ENCODE measurements around the gene FUT2.

DNA sequence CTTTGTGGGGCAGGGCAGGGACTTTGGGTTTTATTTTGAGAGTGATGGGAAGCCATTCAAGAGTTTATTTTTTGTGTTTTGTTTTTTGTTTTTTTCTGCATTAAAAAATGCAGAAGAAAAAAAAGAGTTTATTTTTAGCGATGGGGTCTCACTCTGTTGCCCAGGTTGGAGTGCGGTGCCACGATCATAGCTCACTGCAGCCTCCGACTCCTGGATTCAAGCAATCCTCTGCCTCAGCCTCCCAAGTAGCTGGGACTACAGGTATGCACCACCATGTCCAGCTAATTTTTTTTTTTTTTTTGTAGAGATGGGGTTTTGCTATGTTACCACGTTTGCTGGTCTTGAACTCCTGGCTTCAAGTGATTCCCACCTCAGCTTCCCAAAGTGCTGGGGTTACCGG lies 37.3 kb upstream of the FUT2 start:
- TF ChIP-seq POLR2A (IDR thresholded peaks at IDR 0.05; ENCODE audit: low read depth, low read length), result no peak
- no peak for TF ChIP-seq TAF1 (IDR thresholded peaks at IDR 0.05; ENCODE audit: borderline replicate concordance, low read depth, low read length)
